ENCODE results near the gene DLX5. TPM values are rescaled to one million over a fixed set of nuclear protein-coding genes. Genes with fewer than 3 reads are reported as not detected.

DLX5 gene
- total RNA-seq, 1 donor from 2014 or later, result 0.49 TPM

Other genes starting within 250 kb of the DLX5 start
- gene DLX6, start 19.3 kb downstream of the DLX5 start, total RNA-seq, result not detected
- gene SDHAF3, start 92.9 kb upstream of the DLX5 start, total RNA-seq, result 11.1 TPM

All from sciatic nerve (tissue), 1 donor.